ENCODE data around the gene CGN.

CGN gene

GRCh38 chr1:151546011-151546925, 35.1 kb downstream of the CGN start:
- no peak overlapping the region for H3K27ac ChIP-seq
- no peak for TF ChIP-seq ZFX (IDR thresholded peaks at IDR 0.05; ENCODE audit: borderline replicate concordance)
- TF ChIP-seq CTCF (IDR thresholded peaks at IDR 0.05): no peak

- no peak for TF ChIP-seq CTCF (IDR thresholded peaks at IDR 0.05)
- no peak for TF ChIP-seq ZFX (IDR thresholded peaks at IDR 0.05; ENCODE audit: borderline replicate concordance)
- H3K27ac ChIP-seq: 0 out of 2 replicates have a peak overlapping the region, but pooled peaks have one; percentile 0
These were observed 36.1 kb downstream of the CGN start for GRCh38 chr1:151547119-151547899.

GRCh38 chr1:151547900-151548230, 36.7 kb downstream of the CGN start:
- H3K27ac ChIP-seq: 0 out of 2 replicates have a peak overlapping the region, but pooled peaks have one; percentile 0
- TF ChIP-seq ZFX (IDR thresholded peaks at IDR 0.05; ENCODE audit: borderline replicate concordance) (no peak), CTCF (IDR thresholded peaks at IDR 0.05) (no peak)

- H3K27ac ChIP-seq: 0 out of 2 replicates have a peak overlapping the region, but pooled peaks have one; percentile 5
- TF ChIP-seq ZFX (IDR thresholded peaks at IDR 0.05; ENCODE audit: borderline replicate concordance) (no peak), CTCF (IDR thresholded peaks at IDR 0.05) (no peak)
These were observed 38.0 kb downstream of the CGN start for GRCh38 chr1:151549199-151549598.

GRCh38 chr1:151553659-151554058, 42.5 kb downstream of the CGN start:
- no peak overlapping the region for H3K27ac ChIP-seq
- TF ChIP-seq ZFX (IDR thresholded peaks at IDR 0.05; ENCODE audit: borderline replicate concordance) (no peak), CTCF (IDR thresholded peaks at IDR 0.05) (no peak)

GRCh38 chr1:151556052-151556451, 44.9 kb downstream of the CGN start:
- H3K27ac ChIP-seq: no peak overlapping the region
- TF ChIP-seq ZFX (IDR thresholded peaks at IDR 0.05; ENCODE audit: borderline replicate concordance) (no peak), CTCF (IDR thresholded peaks at IDR 0.05) (no peak)
